ENCODE results near the gene CAPN7.

DNA sequence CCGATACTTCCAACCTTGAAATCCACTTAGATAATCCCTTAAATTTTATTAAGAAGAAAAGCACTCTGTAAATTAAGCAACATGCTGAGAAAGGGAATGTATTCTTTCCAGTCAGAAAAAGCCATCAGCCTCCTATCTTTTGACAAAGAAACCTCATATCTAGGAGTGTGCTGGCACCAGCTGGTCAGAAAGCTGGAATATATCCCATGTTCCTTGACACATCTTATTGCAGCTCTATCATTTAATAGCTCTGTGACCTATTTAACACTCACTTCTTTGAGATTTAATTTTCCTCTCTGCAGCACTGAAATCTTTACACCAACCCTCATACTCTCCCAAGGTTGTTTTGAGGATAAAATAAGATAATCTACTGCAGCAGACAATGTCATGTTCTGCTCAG, 30.4 kb upstream of the CAPN7 start:
- TF ChIP-seq SUZ12 (IDR thresholded peaks at IDR 0.05; ENCODE audit: extremely low read depth, insufficient read depth, insufficient read length) (no peak), ZNF274 (IDR thresholded peaks at IDR 0.05; ENCODE audit: low read depth, low read length) (no peak)

Data from NT2/D1 (cell line).